HG02763 (cell line): Measurements from ENCODE around the gene DHRS9.
A peak's percentile ranks its signal among the peaks of the same experiment; 100 is the strongest.
"Not testable (repeated sequence)": the region's sequence is repeated elsewhere in the genome, so short reads cannot be mapped to it uniquely, and the experiment has no call there.

Experiments
- ATAC-seq: cut with Tn5 transposase; IDR thresholded peaks from one replicate; pipeline ENCODE4 v1.9.1; 2021; ENCODE audit warnings: mild to moderate bottlenecking, moderate library complexity; ENCODE audit not compliant: unreplicated experiment

Gene DHRS9

GRCh38 chr2:169069341-169069740 is at the start of gene DHRS9:
Gene DHRS9 (plus strand): TSS chr2:169069563. CDS start chr2:169081582, 12,019 bp downstream.
- no peak for ATAC-seq

- no peak for ATAC-seq
These were observed 46.2 kb upstream of the DHRS9 start for GRCh38 chr2:169023161-169023560.

DNA sequence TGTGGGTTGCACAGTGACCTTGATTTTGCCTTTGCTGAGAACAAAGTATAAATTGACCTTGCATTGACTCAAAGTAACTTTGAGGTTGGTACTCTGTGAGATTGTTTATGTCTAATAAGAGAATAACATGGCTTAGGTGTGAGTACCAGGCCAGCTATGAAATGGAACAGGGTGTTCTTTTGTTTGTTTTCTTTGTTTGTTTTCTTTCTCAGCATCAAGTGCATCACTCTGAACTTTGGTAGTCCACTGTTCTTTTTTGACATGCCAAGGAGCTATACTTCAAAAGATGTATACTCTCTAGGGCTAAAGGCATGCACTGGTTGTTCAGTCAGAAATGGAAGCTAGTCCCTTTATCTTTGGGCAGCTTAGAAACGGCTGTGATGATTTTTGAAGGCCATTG is 43.3 kb upstream of the DHRS9 start:
- ATAC-seq = no peak

GRCh38 chr2:169027234-169027633 is 42.1 kb upstream of the DHRS9 start:
- no peak for ATAC-seq

DNA sequence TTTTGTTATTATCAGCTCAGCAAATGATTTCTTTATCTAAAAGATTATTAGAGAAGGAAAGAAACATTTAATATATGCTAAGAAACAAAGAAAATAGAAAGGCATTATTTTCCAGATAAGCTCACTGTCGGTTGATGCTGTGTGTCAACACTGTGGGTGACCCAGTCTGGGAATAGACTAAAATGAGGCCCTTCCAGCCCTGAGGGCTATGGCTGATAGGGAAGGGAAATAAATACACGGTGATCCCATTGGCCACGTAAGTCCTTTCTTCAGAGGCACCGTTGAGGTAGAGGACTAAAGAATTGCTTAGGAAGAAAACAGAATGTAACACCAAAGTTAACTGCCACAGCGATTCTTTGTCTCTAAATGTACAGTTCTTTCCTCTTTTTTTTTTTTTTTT is 40.0 kb upstream of the DHRS9 start:
- ATAC-seq = no peak

DNA sequence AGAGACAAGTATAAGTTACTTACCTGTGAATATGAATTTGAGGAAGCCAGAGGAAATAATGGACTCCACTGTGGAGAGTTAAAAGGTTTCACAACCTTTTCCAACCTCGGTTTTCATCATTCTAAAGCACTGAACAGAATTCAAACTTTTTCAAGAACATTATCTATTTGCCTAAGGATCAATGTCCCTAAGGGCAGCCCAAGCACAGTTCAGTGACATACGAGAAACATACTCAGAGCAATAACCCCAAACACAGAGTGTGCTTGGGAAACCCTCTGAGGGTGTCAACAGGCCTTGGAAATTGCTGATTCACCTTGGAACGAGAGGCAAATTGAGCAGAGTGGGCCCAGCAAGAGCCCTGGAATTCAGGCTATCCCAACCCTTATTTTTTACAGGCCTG is 38.2 kb upstream of the DHRS9 start, which contains the start of gene ABCB11:
ABCB11 (minus strand) TSS at position 123 of the 400 bp plus-strand sequence. CDS start 13,199 bp downstream, outside the sequence.
- no peak for ATAC-seq

DNA sequence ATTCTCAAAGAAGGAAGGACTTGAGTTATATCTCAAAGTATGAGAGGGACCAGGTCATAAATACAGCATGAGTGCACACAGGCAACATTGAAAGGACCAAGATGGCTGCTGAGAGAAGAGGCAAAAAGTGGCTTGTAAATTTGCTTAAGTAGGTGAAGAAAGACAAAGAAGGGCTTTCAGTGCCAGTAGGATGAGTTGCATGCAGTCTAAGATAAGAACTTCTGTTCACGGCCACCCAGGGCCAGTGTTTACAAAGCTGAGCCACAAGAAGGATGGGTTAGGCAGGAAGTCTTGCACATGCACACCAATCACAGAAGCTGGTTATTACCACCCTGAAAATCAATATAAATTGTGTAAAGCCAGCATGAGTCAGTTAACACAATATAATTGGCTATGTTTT is 35.1 kb upstream of the DHRS9 start:
- no peak for ATAC-seq

DNA sequence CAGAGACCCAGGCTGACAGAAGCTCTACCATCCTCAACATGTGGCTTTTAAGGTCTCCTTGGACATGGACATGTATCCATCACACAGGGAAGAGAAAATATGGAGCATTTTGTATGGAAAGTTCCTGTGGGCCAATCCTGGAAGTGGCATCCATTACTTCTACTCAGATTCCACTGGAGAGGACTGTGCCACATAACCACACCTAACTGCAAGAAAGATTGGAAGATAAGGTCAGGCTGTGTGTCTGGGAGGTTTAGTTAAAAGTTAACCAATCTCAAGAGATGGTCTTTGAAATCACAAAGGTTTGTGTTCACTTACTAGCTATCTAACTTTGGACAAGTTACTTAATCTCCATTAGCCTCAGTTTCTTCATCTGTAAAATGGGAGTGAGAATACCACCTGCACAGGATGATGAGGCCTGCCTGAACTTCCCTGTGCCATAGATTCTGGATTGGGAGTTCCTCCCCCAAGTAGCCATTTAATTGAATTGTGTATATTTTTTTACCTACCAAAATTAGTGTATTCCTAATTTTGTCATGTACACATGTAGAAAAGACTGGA is 34.3 kb upstream of the DHRS9 start:
- ATAC-seq = no peak

DNA sequence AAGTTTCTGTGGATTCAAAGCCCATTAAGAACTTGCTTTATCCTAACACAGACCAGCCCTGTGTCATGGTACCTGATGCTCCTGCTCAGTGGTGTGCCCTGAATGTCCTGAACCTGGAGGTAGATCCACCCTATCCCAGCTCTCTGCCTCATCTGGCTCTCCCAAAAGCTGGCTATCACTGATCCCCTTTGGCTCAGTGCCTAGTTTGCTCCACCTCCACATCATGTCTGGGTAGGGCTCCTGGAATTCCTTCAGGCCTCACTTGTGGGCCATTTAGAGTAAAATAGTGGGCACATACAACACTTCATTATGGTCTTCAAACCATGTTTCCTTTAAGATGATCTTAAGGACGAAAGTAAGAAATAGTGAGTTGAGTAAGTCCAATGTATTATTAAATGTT is 33.5 kb upstream of the DHRS9 start:
- no peak for ATAC-seq

DNA sequence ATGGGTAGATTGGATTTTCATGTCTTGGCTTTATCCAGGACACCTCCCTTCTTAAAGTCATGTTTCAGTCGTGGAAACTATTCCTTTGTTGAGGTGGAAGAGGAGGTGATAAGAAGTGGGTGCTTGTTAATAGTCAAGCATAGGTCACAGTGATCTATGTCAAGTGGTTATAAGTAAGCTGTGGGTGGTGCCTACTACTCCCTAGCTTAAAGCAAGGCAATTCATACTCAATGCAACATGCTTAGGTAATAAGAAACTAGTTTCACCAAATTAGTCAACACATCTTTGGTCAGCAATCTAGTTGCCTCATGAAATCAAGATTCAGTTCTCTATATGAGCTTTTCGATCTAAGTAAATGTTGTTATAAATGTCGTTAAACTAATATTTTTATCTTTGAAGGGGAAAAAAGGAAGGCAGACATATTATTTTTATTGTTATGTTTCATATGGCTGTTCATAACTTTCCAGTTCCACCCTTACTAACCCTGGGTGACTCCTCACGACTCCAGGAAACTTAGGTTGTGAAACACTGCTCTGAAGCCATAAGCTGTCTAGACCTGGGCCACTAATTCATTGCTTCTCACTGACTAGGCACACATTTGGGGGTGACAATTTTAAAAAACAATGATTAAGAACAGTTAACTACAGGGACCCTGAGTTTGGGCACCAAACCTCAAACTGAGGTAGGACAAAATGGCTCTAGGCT is 32.5 kb upstream of the DHRS9 start:
- peak; percentile 60 for ATAC-seq

- ATAC-seq = peak; percentile 59
These were observed 31.0 kb upstream of the DHRS9 start for GRCh38 chr2:169038338-169038757.

GRCh38 chr2:169039702-169040101 is 29.7 kb upstream of the DHRS9 start:
- no peak for ATAC-seq

DNA sequence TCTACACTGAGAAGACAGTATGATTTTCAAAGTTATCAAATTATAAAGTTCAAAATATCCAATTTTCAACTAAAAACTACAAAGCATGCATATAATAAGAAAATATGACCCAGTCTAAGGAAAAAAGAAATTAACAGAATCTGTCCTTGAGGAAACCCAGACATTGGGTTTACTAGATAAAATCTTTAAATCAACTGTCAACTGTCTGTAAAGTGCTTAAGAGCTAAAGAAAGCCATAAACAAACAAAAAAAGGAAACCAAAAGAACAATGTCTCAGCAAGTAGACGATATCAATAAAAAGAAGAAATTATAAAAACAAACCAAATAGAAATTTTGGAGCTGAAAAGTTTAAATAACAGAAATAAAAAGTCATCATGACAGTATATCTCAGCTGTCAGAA is 27.8 kb upstream of the DHRS9 start:
- ATAC-seq = no peak

DNA sequence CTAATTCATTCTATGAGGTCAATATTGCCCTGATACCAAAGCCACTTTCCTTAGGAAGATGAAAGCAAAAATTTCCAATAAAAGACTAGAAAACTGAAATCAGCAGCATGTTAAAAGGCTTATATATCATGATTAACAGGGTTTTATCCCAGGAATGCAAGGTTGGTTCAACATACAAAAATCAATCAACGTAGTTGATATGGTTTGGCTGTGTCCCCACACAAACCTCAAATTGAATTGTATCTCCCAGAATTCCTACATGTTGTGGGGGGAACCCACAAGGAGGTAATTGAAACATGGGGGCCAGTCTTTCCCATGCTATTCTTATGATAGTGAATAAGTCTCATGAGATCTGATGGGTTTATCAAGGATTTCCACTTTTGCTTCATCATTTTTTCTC is 26.5 kb upstream of the DHRS9 start:
- ATAC-seq = no peak

- ATAC-seq = no peak
These were observed 22.8 kb upstream of the DHRS9 start for GRCh38 chr2:169046440-169047151.

DNA sequence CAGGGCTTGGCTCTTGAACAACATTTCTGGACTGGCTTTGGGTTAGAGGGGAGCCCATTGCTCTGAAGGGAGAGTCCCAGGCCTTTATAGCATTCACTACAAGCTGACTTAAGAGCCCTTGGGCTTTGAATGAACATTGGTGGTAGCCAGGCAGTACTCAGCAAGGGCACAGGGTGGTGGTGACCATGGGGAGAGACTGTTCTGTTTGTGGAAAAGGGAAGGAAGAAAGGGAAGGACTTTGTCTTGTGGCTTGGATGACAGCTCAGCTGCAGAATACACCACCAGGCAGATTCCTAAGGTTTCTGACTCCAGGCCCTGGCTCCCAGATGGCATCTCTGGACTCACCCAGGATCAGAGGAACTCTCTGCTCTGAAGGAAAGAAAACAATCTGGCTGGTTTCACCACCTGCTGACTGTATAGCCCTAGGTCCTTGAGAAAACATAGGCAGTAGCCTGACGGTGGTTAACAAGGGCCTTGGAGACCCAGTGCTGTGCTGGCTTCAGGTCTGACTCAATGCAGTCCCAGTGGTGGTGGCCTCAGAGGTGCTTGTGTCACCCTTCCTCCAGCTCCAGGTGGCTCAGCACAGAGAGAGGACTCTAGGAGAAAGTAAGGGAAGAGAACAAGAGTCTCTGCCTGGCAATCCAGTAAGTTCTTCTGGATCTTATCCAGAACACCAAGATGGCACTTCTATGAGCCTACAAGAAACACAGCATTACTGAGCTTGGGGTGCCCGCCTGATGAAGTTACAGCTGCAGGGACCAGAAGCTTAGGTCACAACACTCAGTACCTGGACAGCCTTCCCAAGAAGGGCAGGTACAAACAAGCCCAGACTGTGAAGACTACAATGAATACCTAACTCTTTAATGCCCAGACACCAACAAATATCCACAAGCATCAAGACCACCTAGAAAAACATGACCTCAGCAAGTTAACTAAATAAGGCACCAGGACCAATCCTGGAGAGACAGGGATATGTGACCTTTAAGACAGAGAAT is 21.8 kb upstream of the DHRS9 start:
- ATAC-seq = no peak

- ATAC-seq = no peak
These were observed 20.2 kb upstream of the DHRS9 start for GRCh38 chr2:169049142-169049541.

GRCh38 chr2:169050476-169051240 is 18.7 kb upstream of the DHRS9 start:
- ATAC-seq = no peak

GRCh38 chr2:169054575-169054974 is 14.8 kb upstream of the DHRS9 start:
- not testable (repeated sequence) for ATAC-seq

GRCh38 chr2:169064199-169064598 is 5.2 kb upstream of the DHRS9 start:
- not testable (repeated sequence) for ATAC-seq
